Ishikawa (cell line): Measurements from ENCODE around the gene POLR2I.
A peak's percentile ranks its signal among the peaks of the same experiment; 100 is the strongest.

ENCODE experiments used
- CEBPB ChIP-seq: IDR thresholded peaks from 2 replicates; pipeline ENCODE4 v1.6.1; 2012
- CREB1 ChIP-seq: IDR thresholded peaks from 2 replicates; pipeline ENCODE4 v1.6.1; 2012; ENCODE audit warnings: low read depth
- EGR1 ChIP-seq: IDR thresholded peaks from 2 replicates; pipeline ENCODE4 v1.6.1; 2012
- EP300 ChIP-seq: IDR thresholded peaks from 2 replicates; pipeline ENCODE4 v1.6.1; 2012; ENCODE audit warnings: borderline replicate concordance
- FOXM1 ChIP-seq: IDR thresholded peaks from 2 replicates; pipeline ENCODE4 v1.6.1; 2012; ENCODE audit warnings: low read depth, borderline replicate concordance
- NFIC ChIP-seq: IDR thresholded peaks from 2 replicates; pipeline ENCODE4 v1.6.1; 2012
- RAD21 ChIP-seq: IDR thresholded peaks from 2 replicates; pipeline ENCODE4 v1.6.1; 2012; ENCODE audit warnings: low read depth
- REST ChIP-seq: IDR thresholded peaks from 2 replicates; pipeline ENCODE4 v1.6.1; 2012; ENCODE audit warnings: low read depth, mild to moderate bottlenecking
- TAF1 ChIP-seq: IDR thresholded peaks from 2 replicates; pipeline ENCODE4 v1.6.1; 2012; ENCODE audit warnings: low read depth, mild to moderate bottlenecking
- TCF12 ChIP-seq: IDR thresholded peaks from 2 replicates; pipeline ENCODE4 v1.6.1; 2012; ENCODE audit warnings: low read depth
- TEAD4 ChIP-seq: IDR thresholded peaks from 2 replicates; pipeline ENCODE4 v1.6.1; 2012
- YY1 ChIP-seq: IDR thresholded peaks from 2 replicates; pipeline ENCODE4 v1.6.1; 2012; ENCODE audit warnings: low read depth
- ZBTB7A ChIP-seq: IDR thresholded peaks from 2 replicates; pipeline ENCODE4 v1.6.1; 2012; ENCODE audit warnings: low read depth
- TF ChIP-seq, protein P1 (sequence below): IDR thresholded peaks from 2 replicates; pipeline ENCODE4 v1.6.1; 2012
- TF ChIP-seq, protein P2 (sequence below): IDR thresholded peaks from 2 replicates; pipeline ENCODE4 v1.6.1; 2012

The POLR2I gene

DNA sequence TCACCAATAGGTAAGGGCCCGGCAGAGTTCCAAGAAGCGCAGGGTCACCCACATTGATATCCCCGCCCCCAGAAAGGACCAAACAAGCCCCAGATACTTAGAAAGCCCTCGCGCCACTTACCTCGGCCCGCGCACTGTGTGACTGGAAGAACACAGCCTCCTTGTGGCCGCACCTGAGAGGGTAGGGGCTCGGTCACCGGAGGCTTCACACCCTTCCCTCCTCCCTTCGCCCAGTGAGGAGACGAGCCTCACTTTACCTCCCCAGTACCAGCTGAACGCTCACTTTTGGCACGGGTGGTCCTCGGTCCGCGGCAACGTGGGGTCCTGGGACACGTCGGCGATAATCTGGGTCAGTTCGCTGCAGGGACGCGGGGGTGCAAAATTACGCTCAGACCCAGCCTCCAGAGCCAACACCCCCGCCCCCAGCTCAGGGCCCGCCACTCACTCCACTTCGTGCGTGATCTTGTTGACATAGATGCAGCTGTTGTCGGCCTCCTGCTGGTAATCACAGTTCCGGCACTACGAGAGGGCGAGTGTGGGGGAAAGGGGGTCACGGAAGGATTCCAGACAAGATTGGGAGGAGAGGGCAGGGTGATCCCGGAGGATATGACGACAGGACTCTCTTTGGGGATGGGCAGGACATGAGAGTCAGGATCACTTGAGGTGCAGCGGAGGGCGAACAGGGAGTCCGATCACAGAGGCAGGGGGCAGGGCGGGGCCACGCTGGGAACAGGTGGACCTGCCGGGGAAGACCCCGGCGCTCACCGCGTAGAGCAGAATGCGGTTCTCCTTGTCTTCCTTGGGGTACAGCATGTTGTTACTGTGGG, 568 bp downstream of the POLR2I start:
- TF ChIP-seq, protein P1, sequence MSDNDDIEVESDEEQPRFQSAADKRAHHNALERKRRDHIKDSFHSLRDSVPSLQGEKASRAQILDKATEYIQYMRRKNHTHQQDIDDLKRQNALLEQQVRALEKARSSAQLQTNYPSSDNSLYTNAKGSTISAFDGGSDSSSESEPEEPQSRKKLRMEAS: no peak
- TF ChIP-seq TAF1 (no peak), RAD21 (no peak), ZBTB7A (peak; percentile 63; the same call in 1 of the 2 replicates)

GRCh38 chr19:36113425-36113824, 1.2 kb downstream of the POLR2I start:
- TF ChIP-seq TAF1 (no peak), FOXM1 (no peak), CEBPB (no peak), TEAD4 (no peak), YY1 (no peak), RAD21 (no peak), EP300 (no peak), TCF12 (no peak), REST (no peak), NFIC (no peak), ZBTB7A (no peak), CREB1 (no peak), EGR1 (no peak)
- TF ChIP-seq, protein P2, sequence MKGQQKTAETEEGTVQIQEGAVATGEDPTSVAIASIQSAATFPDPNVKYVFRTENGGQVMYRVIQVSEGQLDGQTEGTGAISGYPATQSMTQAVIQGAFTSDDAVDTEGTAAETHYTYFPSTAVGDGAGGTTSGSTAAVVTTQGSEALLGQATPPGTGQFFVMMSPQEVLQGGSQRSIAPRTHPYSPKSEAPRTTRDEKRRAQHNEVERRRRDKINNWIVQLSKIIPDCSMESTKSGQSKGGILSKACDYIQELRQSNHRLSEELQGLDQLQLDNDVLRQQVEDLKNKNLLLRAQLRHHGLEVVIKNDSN: no peak
- TF ChIP-seq, protein P1: no peak

- TF ChIP-seq REST (no peak), YY1 (no peak), EGR1 (no peak), NFIC (no peak), CREB1 (no peak), FOXM1 (no peak), TCF12 (no peak), CEBPB (no peak), TAF1 (no peak), EP300 (no peak), ZBTB7A (no peak), TEAD4 (no peak), RAD21 (no peak)
- TF ChIP-seq, protein P2: no peak
- TF ChIP-seq, protein P1: no peak
Measured at GRCh38 chr19:36112678-36113077, 2.0 kb downstream of the POLR2I start.

DNA sequence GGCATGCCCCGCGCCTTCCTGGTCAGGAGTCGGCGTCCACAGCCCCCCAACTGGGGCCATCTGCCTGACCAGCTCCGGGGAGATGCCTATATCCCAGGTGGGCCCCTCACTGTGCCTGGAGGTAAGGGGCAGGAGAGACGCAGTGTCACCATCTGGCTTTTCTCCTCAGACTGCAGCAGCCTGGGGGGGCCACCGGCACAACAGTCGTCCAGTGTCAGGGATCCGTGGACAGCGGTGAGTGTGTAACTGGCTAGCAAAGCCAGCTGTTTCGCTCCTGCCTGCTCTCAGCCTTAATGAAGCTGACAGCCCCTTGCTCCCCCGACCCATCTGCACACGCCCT, 3.5 kb downstream of the POLR2I start:
- no peak for TF ChIP-seq TAF1
- TF ChIP-seq TCF12: no peak
- no peak for TF ChIP-seq ZBTB7A
- TF ChIP-seq, protein P1: no peak
- no peak for TF ChIP-seq EP300
- TF ChIP-seq CREB1: no peak
- TF ChIP-seq, protein P2: no peak
- TF ChIP-seq NFIC: no peak
- no peak for TF ChIP-seq REST
- TF ChIP-seq CEBPB: no peak
- no peak for TF ChIP-seq RAD21
- no peak for TF ChIP-seq YY1
- no peak for TF ChIP-seq FOXM1
